ENCODE data around the gene CCL18. TPM values are rescaled to one million over a fixed set of nuclear protein-coding genes. Genes with fewer than 3 reads are reported as not detected.
"Not testable (repeated sequence)": the region's sequence is repeated elsewhere in the genome, so short reads cannot be mapped to it uniquely, and the experiment has no call there.

CCL18 gene
- polyA plus RNA-seq, 1 donor from 2014 or later = not detected

DNA sequence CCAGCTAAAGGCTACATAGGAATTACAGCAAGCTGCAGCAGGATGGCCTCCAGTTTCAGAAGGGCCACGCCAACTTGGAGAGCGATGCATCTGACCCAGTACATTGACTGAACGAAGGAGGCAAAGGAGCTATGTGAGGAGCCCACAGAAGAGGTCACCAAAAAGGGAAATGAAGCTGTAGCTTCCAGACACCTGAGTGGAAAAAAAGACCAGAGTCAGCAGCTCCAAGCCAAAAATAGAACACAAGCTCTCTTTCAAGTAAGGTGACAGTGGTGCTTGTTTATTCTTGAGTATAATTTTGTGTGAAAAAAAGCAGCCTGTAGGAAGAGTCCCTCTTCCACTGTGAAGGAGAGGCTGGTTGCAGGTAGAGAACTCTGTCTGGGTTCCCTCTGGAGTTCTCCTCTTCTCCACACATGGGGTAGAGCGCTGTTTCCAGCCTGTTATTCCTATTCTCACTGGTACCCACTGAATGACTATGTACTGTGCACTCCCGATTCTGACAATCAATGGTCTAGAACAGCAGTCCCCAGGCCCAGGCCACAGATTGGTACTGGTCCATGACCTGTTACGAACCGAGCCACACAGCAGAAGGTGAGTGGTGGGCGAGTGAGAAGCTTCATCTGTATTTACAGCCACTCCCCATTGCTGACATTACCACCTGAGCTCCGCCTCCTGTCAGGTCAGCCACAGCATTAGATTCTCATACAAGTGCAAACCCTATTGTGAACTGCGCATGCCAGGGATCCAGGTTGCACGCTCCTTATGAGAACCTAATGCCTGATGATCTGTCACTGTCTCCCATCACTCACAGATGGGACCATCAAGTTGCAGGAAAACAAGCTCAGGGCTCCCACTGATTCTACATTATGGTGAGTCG is 54.6 kb downstream of the CCL18 start:
- no peaks in the 10 kb centered on the region for H4K20me1 ChIP-seq (ENCODE audit: insufficient read depth)
- H3K79me2 ChIP-seq (replicated peaks; ENCODE audit: insufficient read depth, low read length) = no peaks in the 10 kb centered on the region
- H3K9me2 ChIP-seq (ENCODE audit: insufficient read depth, low read length) = no peaks in the 10 kb centered on the region
- H3K4me2 ChIP-seq (ENCODE audit: low read length) = no peak overlapping the region
- no peak overlapping the region for H2AFZ ChIP-seq (ENCODE audit: low read depth, low read length)
- no peaks in the 10 kb centered on the region for H3F3A ChIP-seq (ENCODE audit: insufficient read depth, low read length, poor library complexity, severe bottlenecking)
- TF ChIP-seq EP300 (conservative IDR thresholded peaks at IDR 0.05; ENCODE audit: poor library complexity, severe bottlenecking) = no peak
- no peak for TF ChIP-seq RAD21 (conservative IDR thresholded peaks at IDR 0.05)
- TF ChIP-seq TAF1 (IDR thresholded peaks at IDR 0.05; ENCODE audit: low read depth) = no peak
- TF ChIP-seq, protein P1, sequence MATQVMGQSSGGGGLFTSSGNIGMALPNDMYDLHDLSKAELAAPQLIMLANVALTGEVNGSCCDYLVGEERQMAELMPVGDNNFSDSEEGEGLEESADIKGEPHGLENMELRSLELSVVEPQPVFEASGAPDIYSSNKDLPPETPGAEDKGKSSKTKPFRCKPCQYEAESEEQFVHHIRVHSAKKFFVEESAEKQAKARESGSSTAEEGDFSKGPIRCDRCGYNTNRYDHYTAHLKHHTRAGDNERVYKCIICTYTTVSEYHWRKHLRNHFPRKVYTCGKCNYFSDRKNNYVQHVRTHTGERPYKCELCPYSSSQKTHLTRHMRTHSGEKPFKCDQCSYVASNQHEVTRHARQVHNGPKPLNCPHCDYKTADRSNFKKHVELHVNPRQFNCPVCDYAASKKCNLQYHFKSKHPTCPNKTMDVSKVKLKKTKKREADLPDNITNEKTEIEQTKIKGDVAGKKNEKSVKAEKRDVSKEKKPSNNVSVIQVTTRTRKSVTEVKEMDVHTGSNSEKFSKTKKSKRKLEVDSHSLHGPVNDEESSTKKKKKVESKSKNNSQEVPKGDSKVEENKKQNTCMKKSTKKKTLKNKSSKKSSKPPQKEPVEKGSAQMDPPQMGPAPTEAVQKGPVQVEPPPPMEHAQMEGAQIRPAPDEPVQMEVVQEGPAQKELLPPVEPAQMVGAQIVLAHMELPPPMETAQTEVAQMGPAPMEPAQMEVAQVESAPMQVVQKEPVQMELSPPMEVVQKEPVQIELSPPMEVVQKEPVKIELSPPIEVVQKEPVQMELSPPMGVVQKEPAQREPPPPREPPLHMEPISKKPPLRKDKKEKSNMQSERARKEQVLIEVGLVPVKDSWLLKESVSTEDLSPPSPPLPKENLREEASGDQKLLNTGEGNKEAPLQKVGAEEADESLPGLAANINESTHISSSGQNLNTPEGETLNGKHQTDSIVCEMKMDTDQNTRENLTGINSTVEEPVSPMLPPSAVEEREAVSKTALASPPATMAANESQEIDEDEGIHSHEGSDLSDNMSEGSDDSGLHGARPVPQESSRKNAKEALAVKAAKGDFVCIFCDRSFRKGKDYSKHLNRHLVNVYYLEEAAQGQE (IDR thresholded peaks at IDR 0.05; ENCODE audit: borderline replicate concordance) = no peak
- TF ChIP-seq SMC3 (conservative IDR thresholded peaks at IDR 0.05; ENCODE audit: poor library complexity) = no peak
- no peak for TF ChIP-seq POLR2AphosphoS5 (IDR thresholded peaks at IDR 0.05)
- TF ChIP-seq, protein P2, sequence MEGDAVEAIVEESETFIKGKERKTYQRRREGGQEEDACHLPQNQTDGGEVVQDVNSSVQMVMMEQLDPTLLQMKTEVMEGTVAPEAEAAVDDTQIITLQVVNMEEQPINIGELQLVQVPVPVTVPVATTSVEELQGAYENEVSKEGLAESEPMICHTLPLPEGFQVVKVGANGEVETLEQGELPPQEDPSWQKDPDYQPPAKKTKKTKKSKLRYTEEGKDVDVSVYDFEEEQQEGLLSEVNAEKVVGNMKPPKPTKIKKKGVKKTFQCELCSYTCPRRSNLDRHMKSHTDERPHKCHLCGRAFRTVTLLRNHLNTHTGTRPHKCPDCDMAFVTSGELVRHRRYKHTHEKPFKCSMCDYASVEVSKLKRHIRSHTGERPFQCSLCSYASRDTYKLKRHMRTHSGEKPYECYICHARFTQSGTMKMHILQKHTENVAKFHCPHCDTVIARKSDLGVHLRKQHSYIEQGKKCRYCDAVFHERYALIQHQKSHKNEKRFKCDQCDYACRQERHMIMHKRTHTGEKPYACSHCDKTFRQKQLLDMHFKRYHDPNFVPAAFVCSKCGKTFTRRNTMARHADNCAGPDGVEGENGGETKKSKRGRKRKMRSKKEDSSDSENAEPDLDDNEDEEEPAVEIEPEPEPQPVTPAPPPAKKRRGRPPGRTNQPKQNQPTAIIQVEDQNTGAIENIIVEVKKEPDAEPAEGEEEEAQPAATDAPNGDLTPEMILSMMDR (IDR thresholded peaks at IDR 0.05; ENCODE audit: poor library complexity, severe bottlenecking) = no peak
- TF ChIP-seq EZH2 (IDR thresholded peaks at IDR 0.05; ENCODE audit: borderline replicate concordance, insufficient read depth, low read length, poor library complexity, severe bottlenecking) = no peak
- no peak for TF ChIP-seq MXI1 (conservative IDR thresholded peaks at IDR 0.05; ENCODE audit: poor library complexity, severe bottlenecking)
- H3K4me3 ChIP-seq (ENCODE audit: low read length) = no peak overlapping the region
- no peak overlapping the region for H3K9ac ChIP-seq (ENCODE audit: low read length)
- no peaks in the 10 kb centered on the region for H3K9me3 ChIP-seq (ENCODE audit: low read length)
- no peaks in the 10 kb centered on the region for H3K27me3 ChIP-seq (ENCODE audit: insufficient read depth, low read depth, low read length)
- H3K36me3 ChIP-seq (ENCODE audit: insufficient read depth, low read length) = no peaks in the 10 kb centered on the region
- H3K27ac ChIP-seq (ENCODE audit: low read length) = no peak overlapping the region

DNA sequence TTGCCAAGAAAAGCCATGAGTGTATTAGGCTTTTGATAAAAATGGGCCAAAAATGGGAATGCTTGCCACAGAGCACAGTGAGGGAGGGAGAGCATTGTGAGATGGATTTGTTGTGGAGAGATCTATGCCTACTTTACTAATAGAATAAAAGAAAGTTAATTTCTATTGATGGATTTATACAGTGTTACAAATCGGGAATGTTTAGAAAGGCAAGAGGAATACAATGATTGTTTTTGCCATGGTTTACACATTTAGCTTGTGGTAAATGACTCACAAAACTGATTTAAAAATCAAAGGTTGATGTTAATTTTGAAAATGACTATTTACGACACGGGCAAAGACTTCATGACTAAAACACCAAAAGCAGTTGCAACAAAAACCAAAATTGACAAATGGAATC is 56.1 kb downstream of the CCL18 start:
- no peak overlapping the region for H3K27ac ChIP-seq (ENCODE audit: low read length)
- H3K36me3 ChIP-seq (ENCODE audit: insufficient read depth, low read length) = no peaks in the 10 kb centered on the region
- no peaks in the 10 kb centered on the region for H3K9me3 ChIP-seq (ENCODE audit: low read length)
- no peaks in the 10 kb centered on the region for H3K27me3 ChIP-seq (ENCODE audit: insufficient read depth, low read depth, low read length)
- H3K4me3 ChIP-seq (ENCODE audit: low read length) = no peak overlapping the region
- H3K79me2 ChIP-seq (replicated peaks; ENCODE audit: insufficient read depth, low read length) = no peaks in the 10 kb centered on the region
- no peaks in the 10 kb centered on the region for H4K20me1 ChIP-seq (ENCODE audit: insufficient read depth)
- no peak overlapping the region for H3K4me2 ChIP-seq (ENCODE audit: low read length)
- H3F3A ChIP-seq (ENCODE audit: insufficient read depth, low read length, poor library complexity, severe bottlenecking) = no peaks in the 10 kb centered on the region
- no peak overlapping the region for H3K9ac ChIP-seq (ENCODE audit: low read length)
- H2AFZ ChIP-seq (ENCODE audit: low read depth, low read length) = no peak overlapping the region
- TF ChIP-seq EZH2 (IDR thresholded peaks at IDR 0.05; ENCODE audit: borderline replicate concordance, insufficient read depth, low read length, poor library complexity, severe bottlenecking) = no peak
- TF ChIP-seq EP300 (conservative IDR thresholded peaks at IDR 0.05; ENCODE audit: poor library complexity, severe bottlenecking) = no peak
- no peak for TF ChIP-seq SMC3 (conservative IDR thresholded peaks at IDR 0.05; ENCODE audit: poor library complexity)
- TF ChIP-seq MXI1 (conservative IDR thresholded peaks at IDR 0.05; ENCODE audit: poor library complexity, severe bottlenecking) = no peak
- TF ChIP-seq POLR2AphosphoS5 (IDR thresholded peaks at IDR 0.05) = no peak
- TF ChIP-seq, protein P1 (IDR thresholded peaks at IDR 0.05; ENCODE audit: borderline replicate concordance) = no peak
- TF ChIP-seq TAF1 (IDR thresholded peaks at IDR 0.05; ENCODE audit: low read depth) = no peak
- TF ChIP-seq, protein P2 (IDR thresholded peaks at IDR 0.05; ENCODE audit: poor library complexity, severe bottlenecking) = no peak
- TF ChIP-seq RAD21 (conservative IDR thresholded peaks at IDR 0.05) = no peak
- H3K9me2 ChIP-seq (ENCODE audit: insufficient read depth, low read length) = no peaks in the 10 kb centered on the region

DNA sequence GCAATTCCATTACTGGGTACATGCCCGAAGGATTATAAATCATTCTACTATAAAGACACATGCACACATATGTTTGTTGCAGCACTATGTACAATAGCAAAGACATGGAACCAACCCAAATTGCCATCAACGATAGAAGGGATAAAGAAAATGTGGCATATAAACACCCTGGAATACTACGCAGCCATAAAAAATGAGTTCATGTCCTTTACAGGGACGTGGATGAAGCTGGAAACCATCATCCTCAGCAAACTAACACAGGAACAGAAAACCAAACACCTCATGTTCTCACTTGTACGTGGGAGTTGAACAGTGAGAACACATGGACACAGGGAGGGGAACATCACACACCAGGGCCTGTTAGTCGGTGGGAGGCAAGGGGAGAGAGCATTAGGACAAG is 57.0 kb downstream of the CCL18 start:
- not testable (repeated sequence) for H3K36me3 ChIP-seq (ENCODE audit: insufficient read depth, low read length); H4K20me1 ChIP-seq (ENCODE audit: insufficient read depth); H3K9ac ChIP-seq (ENCODE audit: low read length); H3K79me2 ChIP-seq (replicated peaks; ENCODE audit: insufficient read depth, low read length); H3K27ac ChIP-seq (ENCODE audit: low read length); H3K9me3 ChIP-seq (ENCODE audit: low read length); H3K4me3 ChIP-seq (ENCODE audit: low read length); H3K9me2 ChIP-seq (ENCODE audit: insufficient read depth, low read length); H3F3A ChIP-seq (ENCODE audit: insufficient read depth, low read length, poor library complexity, severe bottlenecking); H2AFZ ChIP-seq (ENCODE audit: low read depth, low read length); H3K4me2 ChIP-seq (ENCODE audit: low read length); H3K27me3 ChIP-seq (ENCODE audit: insufficient read depth, low read depth, low read length)
